Measurements from ENCODE around the gene WASF2. TPM values are rescaled to one million over a fixed set of nuclear protein-coding genes. Genes with fewer than 3 reads are reported as not detected.

Gene WASF2
- total RNA-seq, 4 donors from 2014 or later = 52.5 to 74.5 (median 57.5) TPM

DNA sequence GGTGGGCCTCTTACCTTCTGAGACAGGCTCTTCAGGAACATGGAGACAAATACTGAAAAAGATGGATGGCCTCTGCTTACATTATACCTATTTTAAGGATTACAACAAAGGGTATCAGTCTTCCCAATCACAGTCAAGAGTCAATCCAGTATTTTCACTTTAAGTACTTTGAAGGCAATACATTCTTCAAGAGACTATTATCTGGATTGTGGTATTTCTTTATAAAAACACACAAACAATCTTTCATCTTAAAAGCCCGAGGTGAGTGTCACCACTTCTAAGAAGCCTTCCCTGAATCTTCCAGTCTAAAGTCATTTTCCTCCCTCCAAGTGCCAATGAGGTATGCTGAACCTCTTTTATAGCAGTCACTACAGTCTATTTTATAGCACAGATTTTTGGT lies 45.3 kb downstream of the WASF2 start:
- Histone ChIP-seq H3K27ac (peak overlapping the region in 1 of 4 donors; percentile 69), H3K36me3 (peaks cover 0 to 5% (median 0%) of the 10 kb centered on the region in 3 donors), H3K4me1 (peaks cover 0 to 11% (median 2%) of the 10 kb centered on the region in 4 donors), H3K27me3 (no peaks in the 10 kb centered on the region), H3K4me3 (no peak overlapping the region), H3K9me3 (no peaks in the 10 kb centered on the region)
- TF ChIP-seq POLR2A (IDR thresholded peaks at IDR 0.05) = no peak
- TF ChIP-seq, protein P1, sequence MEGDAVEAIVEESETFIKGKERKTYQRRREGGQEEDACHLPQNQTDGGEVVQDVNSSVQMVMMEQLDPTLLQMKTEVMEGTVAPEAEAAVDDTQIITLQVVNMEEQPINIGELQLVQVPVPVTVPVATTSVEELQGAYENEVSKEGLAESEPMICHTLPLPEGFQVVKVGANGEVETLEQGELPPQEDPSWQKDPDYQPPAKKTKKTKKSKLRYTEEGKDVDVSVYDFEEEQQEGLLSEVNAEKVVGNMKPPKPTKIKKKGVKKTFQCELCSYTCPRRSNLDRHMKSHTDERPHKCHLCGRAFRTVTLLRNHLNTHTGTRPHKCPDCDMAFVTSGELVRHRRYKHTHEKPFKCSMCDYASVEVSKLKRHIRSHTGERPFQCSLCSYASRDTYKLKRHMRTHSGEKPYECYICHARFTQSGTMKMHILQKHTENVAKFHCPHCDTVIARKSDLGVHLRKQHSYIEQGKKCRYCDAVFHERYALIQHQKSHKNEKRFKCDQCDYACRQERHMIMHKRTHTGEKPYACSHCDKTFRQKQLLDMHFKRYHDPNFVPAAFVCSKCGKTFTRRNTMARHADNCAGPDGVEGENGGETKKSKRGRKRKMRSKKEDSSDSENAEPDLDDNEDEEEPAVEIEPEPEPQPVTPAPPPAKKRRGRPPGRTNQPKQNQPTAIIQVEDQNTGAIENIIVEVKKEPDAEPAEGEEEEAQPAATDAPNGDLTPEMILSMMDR (IDR thresholded peaks at IDR 0.05) = no peak
- no peak for DNase-seq

DNA sequence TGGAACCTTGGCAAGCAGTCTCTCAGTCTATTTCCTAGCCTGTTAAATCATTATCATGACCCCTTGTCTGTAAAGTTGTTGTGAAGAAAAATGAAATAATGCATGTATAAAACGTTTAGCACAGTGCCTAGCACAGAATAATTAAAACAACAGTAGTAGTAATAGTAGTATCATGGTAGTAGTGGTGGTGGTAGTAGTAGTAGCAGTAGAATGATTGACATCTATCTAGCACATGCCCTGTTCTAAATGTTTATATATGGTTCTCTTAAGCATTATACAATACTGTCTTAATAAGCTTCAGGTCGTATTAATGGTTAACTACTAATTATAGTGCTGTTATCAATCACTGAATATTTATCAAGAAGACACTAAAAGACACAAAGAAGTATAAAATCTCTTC lies 50.8 kb downstream of the WASF2 start:
- H3K27me3 ChIP-seq = no peaks in the 10 kb centered on the region
- TF ChIP-seq, protein P1 (IDR thresholded peaks at IDR 0.05) = no peak
- TF ChIP-seq POLR2A (IDR thresholded peaks at IDR 0.05) = no peak
- peaks cover 4 to 59% (median 29%) of the 10 kb centered on the region in 4 donors for H3K4me1 ChIP-seq
- H3K27ac ChIP-seq = peak overlapping the region in 3 of 4 donors; percentile 37 to 69 (median 53)
- peaks cover 0 to 5% (median 0%) of the 10 kb centered on the region in 3 donors for H3K36me3 ChIP-seq
- DNase-seq = no peak
- H3K9me3 ChIP-seq = no peaks in the 10 kb centered on the region
- H3K4me3 ChIP-seq = no peak overlapping the region

DNA sequence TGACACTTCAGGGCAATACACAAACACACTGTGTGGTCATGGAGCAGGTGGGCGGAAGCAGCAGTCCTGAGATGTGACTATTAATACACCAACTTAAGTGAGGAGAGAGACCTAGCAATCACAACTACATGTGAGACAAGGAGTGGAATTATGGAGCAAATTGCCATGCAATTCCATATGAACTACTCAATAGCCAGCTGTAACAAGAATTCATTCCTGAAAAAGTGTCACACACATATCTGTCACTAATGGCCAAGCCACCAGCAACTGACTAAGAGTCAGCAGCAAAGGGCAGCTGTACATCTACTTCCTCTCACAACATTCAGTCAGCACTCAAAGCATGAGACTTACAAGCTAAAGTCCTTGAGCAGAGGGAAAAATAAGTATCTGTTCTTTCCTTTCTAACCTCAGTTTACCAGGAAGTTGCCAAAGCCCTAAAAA lies 51.3 kb downstream of the WASF2 start:
- Histone ChIP-seq H3K36me3 (peaks cover 0 to 5% (median 0%) of the 10 kb centered on the region in 3 donors), H3K4me3 (no peak overlapping the region), H3K27ac (peak overlapping the region in 3 of 4 donors; percentile 37 to 69 (median 53)), H3K27me3 (no peaks in the 10 kb centered on the region), H3K9me3 (no peaks in the 10 kb centered on the region), H3K4me1 (peaks cover 4 to 62% (median 30%) of the 10 kb centered on the region in 4 donors)
- no peak for TF ChIP-seq POLR2A (IDR thresholded peaks at IDR 0.05)
- TF ChIP-seq, protein P1 (IDR thresholded peaks at IDR 0.05) = no peak
- DNase-seq = no peak

DNA sequence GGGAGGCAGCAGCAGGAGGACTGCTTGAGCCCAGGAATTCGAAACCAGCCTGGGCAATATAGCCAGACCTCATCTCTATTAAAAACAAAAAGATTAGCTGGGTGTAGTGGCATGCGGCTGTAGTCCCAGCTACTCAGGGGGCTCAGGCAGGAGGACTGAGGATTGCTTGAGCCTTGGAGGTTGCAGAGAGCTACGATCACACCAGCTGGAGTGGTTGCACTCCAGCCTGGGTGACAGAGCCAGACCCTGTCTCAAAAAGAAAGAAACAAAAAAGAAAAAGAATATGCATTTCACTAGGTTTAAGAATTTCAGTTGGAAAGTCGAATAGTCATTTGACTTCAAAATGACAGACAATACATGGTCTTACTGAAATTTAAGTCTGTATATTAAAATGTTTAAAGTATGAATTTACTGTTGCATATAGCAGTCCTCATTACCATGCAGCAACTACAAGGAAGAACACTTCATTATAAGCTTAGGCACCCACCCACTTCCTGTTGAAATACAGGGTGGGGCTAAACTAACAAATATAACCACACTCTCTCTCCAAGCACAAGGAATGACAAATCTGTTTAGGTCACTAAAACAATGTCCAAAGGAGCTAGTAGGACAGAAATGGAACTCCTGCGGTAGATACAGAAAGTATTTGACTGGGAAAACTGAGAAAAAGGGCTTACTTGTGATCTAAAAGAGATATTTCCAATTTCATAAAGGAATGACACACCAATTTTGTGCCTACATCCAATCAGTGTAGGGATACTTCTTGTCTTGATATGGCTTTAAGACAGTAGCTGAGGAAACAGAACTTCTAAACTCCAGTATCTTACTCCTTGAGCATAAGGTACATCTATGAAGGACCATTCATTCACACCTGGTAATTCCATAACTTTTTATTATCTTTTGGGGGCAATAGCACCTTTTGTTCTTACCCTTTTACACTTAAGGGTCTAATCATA lies 53.5 kb downstream of the WASF2 start:
- peaks cover 4 to 69% (median 35%) of the 10 kb centered on the region in 4 donors for H3K4me1 ChIP-seq
- TF ChIP-seq, protein P1 (IDR thresholded peaks at IDR 0.05) = no peak
- peak in 1 of 2 donors; percentile 15 for TF ChIP-seq POLR2A (IDR thresholded peaks at IDR 0.05)
- H3K27me3 ChIP-seq = no peaks in the 10 kb centered on the region
- H3K36me3 ChIP-seq = peaks cover 0 to 5% (median 0%) of the 10 kb centered on the region in 3 donors
- DNase-seq = peak in 2 of 3 donors; percentile 47 to 68
- peak overlapping the region in 1 of 4 donors; percentile 4 for H3K4me3 ChIP-seq
- peak overlapping the region; percentile 63 to 81 (median 74) for H3K27ac ChIP-seq
- H3K9me3 ChIP-seq = no peaks in the 10 kb centered on the region

DNA sequence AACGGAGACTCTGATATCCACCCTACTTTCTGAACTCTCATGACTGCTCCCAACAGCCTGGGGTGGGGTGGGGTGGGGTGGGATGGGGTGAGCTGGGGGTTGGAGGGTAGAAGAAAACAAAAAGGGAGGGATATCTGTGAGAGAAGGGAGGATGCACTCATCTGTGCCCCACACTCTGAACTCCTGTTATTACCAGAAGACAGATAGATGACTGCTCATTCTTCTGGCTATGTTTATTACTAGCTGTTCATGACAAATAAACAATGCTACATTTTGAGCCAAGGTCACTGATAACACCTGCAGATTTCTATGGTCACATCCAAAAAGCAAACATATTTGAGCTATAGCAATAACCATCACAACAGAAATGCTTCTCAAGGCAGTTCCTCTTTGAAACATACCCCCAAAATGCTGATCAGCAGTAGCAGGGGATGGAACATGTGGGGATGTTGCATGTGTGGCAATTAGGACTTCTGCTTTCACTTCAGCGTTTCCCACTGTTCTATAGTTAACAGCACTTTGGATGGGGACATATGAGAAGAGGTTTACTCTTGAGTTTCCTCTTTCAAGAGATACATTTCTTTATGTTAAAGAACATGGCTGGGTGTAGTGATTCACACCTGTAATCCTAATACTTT lies 54.3 kb downstream of the WASF2 start:
- H3K36me3 ChIP-seq = no peaks in the 10 kb centered on the region
- H3K9me3 ChIP-seq = no peaks in the 10 kb centered on the region
- TF ChIP-seq, protein P1 (IDR thresholded peaks at IDR 0.05) = no peak
- TF ChIP-seq POLR2A (IDR thresholded peaks at IDR 0.05) = no peak
- H3K4me1 ChIP-seq = peaks cover 4 to 77% (median 38%) of the 10 kb centered on the region in 4 donors
- peak overlapping the region in 1 of 4 donors; percentile 4 for H3K4me3 ChIP-seq
- peak in 2 of 3 donors; percentile 49 to 64 for DNase-seq
- peak overlapping the region; percentile 63 to 81 (median 74) for H3K27ac ChIP-seq
- no peaks in the 10 kb centered on the region for H3K27me3 ChIP-seq

Measured in Peyer's patch (tissue), 4 donors.